CD4-positive, alpha-beta T cell treated with Interferon alpha-2 for 1 hour (primary cell): ENCODE data around the gene ASB9.
"Not testable (repeated sequence)": the region's sequence is repeated elsewhere in the genome, so short reads cannot be mapped to it uniquely, and the experiment has no call there.

Source experiments
- DNase-seq, 2 donors: peaks; one replicate each; pipeline ENCODE4 v3.0.0-alpha.2; 2020 to 2022

The ASB9 gene

DNA sequence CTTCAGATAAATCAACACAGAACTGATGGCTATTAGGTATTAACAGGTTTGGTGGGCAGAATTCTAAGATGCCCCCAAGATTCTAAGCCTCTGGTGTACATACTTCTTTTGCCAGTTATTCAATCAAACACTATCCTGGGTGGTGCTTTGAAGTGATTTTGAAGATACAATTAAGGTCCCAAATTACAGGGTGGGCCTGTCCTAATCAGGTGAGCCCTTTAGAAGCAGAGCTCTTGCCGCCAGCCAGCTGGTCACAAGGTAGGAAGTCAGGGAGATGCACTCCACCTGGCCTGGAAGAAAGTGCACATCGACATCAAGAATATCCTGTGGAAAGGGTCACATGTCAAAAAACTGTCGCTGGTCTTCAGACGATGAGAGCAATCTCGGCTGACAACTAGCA lies 29.5 kb downstream of the ASB9 start:
- no peak for DNase-seq

DNA sequence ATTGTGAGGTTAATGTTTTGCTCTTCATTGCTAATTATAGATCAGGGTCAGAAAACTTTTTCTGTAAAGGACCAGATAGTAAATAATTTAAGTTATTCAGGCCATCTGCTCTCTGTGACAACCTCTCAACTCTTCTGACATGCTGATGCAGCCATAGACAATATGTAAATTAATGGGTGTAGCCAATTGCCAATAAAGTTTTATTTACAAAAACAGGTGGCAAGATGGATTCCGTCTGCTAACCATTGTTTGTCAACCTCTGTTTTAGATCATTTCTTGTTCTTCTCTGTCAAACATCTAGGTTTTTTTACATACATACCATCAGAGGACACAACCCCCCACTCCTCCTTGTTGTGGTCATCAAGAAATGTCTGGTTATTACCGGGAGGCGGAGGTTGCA lies 33.7 kb downstream of the ASB9 start:
- DNase-seq, result no peak

DNA sequence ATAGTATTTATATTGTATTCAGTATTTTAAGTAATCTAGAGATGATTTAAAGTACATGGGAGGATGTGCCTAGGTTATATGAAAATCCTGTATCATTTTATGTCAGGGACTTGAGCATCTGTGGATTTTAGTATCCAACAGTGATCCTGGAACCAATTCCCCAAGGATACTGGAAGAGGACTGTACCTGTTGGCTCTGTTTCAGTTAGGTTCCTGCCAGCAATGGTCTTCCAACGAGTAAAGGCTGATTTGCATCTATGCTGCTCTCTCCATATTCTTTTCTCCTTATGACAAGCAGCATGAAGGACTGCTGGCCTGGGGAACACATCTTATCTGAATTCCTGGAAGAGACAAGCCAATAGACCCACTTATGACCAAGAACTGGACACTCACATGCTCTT lies 34.9 kb downstream of the ASB9 start:
- no peak for DNase-seq

DNA sequence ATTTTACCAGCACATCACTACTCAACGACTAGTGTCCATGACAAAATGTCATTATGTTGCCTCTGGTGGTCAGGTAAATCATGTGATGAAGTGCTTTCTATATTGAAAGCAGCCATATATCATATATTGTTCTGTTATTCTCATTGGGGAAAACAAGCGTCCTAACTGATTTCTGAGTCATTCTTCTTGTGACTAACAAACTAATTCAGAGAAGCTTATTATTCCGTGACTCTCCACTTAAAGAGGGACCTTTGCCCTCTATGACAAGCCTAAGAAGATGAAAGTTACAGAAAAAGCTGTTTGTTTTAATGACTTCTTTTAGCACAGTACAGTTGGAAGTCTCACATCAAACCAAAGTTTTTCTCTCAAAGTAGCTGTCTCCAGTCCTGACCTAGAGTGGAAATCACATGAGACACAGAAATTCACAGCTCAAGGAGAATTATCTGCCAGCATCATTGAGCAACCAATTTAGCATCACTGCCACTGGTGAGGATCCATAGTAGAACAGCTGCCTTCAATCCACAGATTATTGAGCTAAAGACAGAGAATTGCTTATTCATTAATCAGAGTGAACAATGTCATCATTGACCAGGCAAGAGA lies 36.4 kb downstream of the ASB9 start:
- no peak for DNase-seq

DNA sequence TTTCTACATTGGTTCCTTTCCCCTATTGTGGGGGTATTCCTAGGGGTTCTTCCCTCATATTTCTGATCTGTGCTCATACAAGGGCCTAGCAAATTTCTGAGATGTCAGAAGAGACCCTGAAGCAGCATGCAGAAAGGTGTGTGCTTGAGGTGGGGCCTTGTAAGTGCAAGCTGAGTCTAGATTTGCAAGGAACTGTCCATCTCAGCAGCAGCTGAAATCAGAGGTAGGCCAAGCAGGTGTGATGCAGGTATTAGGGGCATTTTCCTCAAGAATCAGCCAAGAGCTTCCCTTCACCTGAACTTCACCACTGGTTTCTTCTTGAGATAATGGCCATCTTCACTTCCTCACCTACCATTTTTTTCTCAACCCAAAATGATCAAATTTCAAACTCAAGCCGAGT lies 45.1 kb downstream of the ASB9 start:
- no peak for DNase-seq

DNA sequence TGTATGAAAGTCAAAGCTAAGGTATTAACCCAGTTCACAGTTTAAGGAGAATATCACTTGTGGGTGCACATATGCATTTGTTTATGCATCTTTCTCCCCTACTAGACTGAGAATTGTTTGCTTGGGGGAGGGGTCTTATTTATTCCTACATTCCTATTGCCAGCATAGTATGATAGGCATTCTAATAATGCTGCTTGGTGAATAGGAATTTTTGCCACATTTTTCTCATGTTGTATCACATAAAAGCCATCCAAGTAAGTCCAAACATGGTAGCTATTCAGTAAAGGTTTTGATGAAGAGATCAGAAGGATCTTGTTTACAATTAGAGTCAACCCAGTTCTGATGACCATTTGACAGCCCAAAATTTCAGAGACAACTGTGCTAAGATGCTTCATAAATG lies 48.6 kb downstream of the ASB9 start:
- no peak for DNase-seq

DNA sequence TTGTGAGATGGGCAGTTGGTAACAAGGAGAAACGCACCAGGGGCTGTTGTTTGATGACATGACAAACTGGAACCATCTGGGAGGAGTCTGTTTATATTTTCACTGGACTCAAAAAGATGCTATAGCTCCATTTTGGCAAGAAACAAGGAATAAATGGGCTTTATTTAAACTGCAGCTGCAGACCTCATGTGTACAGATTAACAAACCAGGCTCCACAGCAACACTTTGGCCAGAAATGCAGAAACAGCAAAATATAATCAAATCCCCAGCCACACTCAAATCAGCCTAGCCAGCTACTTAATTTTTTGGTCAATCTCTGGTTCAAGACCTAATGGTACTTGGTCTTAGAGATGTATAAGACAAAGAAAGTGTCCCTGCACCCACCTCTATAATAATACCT lies 52.7 kb downstream of the ASB9 start:
- no peak for DNase-seq

DNA sequence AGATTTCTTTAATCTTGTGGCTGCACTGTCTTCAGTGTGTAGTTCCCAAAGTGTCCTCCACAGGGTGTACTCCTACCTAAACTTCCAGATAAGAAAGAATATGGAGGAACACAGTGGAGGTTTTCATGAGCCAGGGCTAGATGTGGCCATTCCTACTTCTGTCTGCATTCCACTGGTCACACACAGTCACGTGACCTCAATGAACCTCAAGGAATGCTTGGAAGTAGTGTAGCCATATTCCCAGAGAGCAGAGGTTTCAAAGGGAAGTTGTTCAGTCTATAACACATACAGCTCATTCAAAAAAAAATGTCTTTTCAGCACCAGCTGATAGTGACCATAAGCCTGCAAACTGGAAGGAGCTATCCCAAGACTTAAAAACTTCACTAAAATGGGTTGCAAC lies 53.6 kb downstream of the ASB9 start:
- DNase-seq, result no peak

DNA sequence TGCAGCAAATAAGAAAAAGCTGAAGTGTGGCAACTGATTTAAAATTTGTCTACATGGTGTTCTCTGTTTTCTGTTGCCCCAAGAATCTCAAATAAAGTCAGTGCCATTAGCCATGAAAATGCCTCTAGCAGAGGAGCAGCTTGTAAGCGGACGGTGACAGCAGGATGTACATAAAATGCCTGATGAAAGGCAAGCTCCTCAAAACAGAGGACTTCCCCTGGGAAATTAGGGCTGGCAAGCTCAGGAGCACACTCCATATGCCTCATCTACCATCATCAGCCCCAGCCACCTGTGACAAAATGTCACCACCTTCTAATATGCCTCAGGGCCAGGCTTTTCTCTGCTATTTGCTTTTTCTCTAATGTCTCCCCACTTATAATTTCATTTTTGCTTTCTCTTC lies 54.5 kb downstream of the ASB9 start:
- no peak for DNase-seq

DNA sequence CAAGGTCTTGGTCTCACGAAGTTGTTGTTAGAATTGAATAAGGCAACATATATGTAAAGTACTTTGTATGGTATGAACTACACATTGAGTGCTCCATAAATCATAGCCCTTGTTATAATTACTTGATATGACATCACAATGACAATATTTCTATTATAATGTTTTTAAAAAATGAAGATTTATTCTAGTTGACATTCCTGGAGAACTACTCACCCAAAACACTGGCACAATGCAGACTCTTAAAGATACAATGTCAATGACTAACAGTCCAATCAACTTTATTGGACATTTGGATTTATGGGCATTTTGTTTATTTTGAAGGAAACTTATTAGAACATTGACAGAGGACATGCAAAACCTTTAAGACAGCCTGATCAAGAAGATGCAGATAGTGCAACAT lies 55.3 kb downstream of the ASB9 start:
- DNase-seq, result no peak

DNA sequence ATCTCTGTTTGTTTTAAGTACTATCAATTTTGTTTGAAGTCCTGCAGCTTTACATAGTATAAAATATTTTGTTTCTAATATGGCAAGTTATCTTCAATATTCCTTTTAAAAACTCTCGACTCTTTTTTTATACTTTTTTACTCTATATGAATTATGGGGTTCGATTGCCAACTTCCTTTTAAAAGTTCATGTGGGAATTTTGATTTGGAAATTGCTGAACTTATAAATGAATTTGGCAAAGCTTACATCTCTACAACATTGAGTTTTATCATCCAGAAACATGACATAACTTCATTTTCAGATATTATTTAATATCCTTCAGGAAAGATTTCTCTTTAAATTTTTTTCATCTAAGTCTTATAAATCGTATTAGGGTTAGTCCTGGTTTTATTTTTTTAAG lies 60.8 kb downstream of the ASB9 start:
- no peak for DNase-seq

DNA sequence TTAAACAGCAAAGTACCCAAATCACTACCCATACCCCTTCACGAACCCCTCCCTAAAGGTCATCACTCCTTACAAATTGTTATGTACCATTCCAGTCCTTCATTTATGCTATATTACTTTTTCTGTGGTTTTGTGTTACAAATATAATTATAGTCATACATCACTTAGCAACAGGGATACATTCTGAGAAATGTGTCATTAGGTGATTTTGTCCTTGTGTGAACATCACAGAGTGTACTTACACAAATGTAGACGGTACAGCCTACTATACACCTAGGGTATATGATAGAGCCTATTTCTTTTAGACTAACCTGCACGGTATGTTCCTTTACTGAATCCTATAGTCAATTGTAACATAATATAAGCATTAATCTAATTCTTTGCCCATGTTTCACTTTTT lies 61.9 kb downstream of the ASB9 start:
- no peak for DNase-seq

DNA sequence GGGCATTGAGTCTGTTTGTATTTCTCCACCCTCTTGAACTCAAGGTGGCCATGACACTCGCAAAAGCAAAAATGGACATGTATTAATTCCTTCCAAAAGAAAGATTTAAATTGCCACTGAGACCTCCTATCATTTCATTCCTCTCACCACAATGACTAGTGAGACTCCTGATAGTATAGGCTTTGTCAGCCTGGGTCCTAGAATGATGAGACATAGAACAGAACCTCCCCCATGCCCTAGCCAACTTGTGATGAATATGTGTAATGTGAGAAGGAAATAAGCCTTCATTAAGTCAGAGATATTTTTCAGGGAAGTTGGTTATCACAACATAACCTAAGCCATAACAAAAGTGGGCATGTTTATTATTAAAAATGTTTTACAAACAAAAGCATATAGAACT lies 62.5 kb downstream of the ASB9 start:
- DNase-seq, result no peak

DNA sequence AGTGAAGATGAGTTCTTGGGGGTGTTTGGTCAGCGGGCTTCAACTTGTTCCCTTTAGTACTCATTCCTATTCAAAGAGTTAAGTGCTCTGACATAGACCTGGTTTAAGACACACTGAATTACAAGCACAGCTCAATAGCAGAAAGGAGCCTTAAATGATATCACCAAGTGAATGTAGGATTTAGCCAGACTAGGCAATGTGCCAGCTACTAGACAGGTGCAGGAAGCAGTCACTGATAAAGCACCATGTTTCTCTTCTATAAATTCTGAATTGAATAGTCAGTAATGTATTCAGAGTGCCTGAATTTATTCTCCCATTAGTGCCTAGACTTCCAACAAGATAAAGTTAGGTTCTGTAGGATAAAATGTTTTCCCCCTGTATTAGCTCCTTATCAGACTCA lies 63.6 kb downstream of the ASB9 start:
- DNase-seq, result no peak

DNA sequence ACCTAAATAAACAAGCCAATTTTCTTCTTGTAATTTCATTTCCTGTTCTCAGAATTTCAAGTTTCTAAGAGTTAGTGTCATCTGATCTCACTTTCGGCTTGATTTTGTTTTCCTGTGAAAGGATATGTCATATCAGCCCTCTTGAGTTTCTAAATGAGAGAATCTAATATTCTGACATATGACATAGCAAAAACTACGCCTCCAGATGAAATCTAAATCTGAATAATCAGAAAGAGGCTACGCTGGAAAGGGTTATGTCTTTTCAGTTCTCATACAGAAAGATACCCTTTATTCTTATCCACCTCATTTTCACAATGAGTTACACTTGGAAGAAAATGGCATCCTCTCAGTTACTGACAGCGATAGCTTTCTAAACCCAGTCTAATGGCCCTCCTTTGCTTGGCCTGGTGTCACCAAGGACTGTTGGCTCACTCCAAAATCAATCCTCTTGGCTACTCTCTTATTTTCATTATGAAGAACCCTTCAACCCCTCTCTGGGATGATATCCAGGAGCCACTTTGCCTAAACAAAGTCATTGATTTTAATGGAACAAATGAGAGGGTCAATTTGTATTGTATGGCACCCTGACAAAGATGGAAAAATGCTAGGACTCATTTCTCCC lies 65.6 kb downstream of the ASB9 start:
- DNase-seq, result peak in 1 of 2 donors; percentile 44

DNA sequence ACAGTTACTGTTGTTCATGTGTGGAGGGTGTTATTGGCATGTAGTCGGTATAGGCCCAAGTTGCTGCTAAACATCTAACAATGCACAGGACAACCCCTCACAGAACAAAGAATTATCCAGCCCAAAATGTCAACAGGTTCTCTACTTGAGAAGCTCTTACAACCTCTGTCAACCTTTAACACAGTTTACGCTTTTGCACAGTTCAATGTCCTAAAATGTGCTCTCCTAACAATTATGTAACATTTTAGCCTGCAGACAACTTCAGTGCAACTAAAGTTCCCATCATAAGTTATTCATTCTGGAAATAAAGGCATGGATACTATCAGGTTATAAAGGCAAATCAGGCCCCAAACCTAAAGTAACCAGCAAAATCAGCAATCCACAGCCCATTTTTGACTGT lies 66.2 kb downstream of the ASB9 start:
- no peak for DNase-seq

DNA sequence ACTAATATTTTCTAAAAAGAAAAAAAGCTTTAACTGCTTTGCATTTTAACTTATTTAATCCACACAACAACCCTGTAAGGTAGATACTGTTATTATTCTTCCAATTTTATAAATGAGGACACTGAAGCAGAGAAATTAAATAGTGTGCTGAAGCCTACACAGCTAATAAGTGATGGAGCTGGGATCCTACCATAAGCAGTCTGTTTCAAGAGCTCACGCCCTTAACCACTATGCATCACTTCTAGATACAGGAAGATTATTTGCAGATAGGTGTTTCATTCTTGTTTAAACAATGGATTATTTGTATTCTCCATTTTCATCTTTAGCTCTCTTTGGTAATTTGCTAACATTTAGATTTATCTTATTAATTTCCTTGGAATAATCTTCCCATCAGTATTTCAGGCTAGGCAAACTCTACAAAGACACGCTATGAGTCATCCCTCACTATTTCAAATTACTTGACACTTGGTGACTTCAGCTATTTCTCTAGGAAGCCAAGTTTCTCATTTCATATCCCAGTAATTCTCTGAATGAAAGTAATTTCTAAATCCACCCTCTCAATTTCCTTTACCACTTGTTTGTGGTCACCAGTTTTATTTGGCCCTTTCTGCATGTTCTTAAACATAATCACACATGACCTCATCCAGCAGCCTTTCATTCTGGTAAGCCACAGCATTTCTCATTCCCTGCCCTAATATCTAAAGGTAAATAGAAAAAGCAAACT lies 67.3 kb downstream of the ASB9 start:
- peak in 1 of 2 donors; percentile 8 for DNase-seq

DNA sequence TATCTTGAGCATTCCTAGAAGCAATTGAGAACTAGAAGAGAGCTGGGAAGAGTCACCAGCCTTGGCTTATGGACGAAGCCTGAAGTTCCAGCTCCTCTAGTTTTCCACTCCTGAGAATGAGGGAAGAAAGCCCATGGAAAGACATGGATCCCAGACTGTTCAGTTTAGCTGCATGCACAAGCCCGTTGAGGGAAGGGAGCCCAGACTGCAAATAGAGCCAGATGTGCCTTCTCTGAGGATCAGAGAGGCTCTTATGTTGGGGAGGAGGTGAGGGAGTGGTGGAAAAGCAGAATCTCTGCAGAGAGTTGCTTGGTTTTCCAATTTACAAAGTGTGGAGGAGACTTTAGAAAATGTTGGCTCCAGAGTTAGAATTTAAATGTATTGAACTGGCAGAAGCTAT lies 69.0 kb downstream of the ASB9 start:
- DNase-seq, result no peak

DNA sequence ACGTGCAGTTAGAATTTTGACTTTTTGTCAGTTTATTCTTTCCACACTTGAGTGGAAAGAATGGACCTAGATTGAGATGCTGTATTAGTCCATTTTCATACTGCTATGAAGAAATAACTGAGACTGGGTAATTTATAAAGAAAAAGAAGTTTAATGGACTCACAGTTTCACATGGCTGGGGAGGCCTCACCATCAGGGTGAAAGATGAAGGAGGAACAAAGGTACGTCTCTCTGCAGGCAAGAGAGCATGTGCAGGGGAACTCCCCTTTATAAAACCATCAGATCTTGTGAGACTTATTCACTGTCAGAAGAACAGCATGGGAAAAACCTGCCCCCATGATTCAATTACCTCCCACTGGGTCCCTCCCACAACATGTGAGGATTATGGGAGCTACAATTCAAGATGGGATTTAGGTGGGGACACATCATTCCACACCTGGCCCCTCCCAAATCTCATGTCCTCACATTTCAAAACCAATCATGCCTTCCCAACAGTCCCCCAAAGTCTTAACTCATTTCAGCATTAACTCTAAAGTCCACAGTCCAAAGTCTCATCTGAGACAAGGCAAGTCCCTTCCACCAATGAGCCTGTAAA lies 71.2 kb downstream of the ASB9 start:
- DNase-seq, result not testable (repeated sequence)

DNA sequence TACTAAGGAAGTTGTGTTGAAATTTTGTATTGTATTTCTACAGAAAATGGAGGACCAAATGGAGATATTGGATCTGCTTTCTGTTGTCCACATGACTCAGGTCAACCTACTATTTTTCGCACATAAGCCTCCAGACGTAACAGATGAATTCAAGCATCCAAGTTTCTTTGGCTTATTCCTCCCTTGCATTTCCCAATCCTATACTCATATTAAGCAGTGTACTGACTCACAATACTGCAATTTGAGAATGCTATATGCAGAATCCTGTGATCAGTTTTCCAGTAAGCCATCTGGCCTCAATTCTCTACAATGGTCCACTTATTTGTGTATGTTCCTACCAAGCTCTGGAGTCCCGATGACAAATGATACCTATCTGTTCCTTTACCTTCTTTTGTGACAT lies 75.7 kb downstream of the ASB9 start:
- DNase-seq, result no peak
